22Rv1 (cell line): ENCODE measurements around the gene INPP5A.

Experiments used
- H3K27ac ChIP-seq: fragments of 450-650 bp; 2 replicates; pipeline ENCODE4 v1.5.1; 2017
- CTCF ChIP-seq: fragments of 450-650 bp; IDR thresholded peaks from 2 replicates; pipeline ENCODE4 v1.5.1; 2017; ENCODE audit warnings: mild to moderate bottlenecking
- ZFX ChIP-seq: fragments of 450-650 bp; IDR thresholded peaks from 2 replicates; pipeline ENCODE4 v1.6.1; 2017; ENCODE audit warnings: antibody characterized with exemption, borderline replicate concordance

The INPP5A gene

GRCh38 chr10:132493756-132494290 lies 43.8 kb upstream of the INPP5A start:
- no peak overlapping the region for H3K27ac ChIP-seq
- TF ChIP-seq ZFX: no peak
- TF ChIP-seq CTCF: no peak

GRCh38 chr10:132494866-132495630 lies 42.5 kb upstream of the INPP5A start:
- TF ChIP-seq CTCF (no peak), ZFX (no peak)

GRCh38 chr10:132496360-132497062 lies 41.1 kb upstream of the INPP5A start:
- no peak overlapping the region for H3K27ac ChIP-seq
- TF ChIP-seq CTCF (no peak), ZFX (no peak)

More at GRCh38 chr10:132494866-132495630, 42.5 kb upstream of the INPP5A start:
- H3K27ac ChIP-seq: no peak overlapping the region

- H3K27ac ChIP-seq: no peak overlapping the region
- TF ChIP-seq ZFX: no peak
Measured at GRCh38 chr10:132497063-132497680, 40.4 kb upstream of the INPP5A start.

- TF ChIP-seq CTCF: no peak
- TF ChIP-seq ZFX: no peak
- H3K27ac ChIP-seq: no peak overlapping the region
Measured at GRCh38 chr10:132497861-132498561, 39.6 kb upstream of the INPP5A start.

GRCh38 chr10:132498562-132499366 lies 38.8 kb upstream of the INPP5A start:
- TF ChIP-seq ZFX (no peak), CTCF (no peak)
- no peak overlapping the region for H3K27ac ChIP-seq

GRCh38 chr10:132499367-132499685 lies 38.3 kb upstream of the INPP5A start:
- TF ChIP-seq ZFX (no peak), CTCF (no peak)
- H3K27ac ChIP-seq: no peak overlapping the region
